Kidney (tissue), 14 donors: ENCODE data around the gene AKT3. TPM values are rescaled to one million over a fixed set of nuclear protein-coding genes. Genes with fewer than 3 reads are reported as not detected.
A peak's percentile ranks its signal among the peaks of the same experiment; 100 is the strongest.
"Not testable (repeated sequence)": the region's sequence is repeated elsewhere in the genome, so short reads cannot be mapped to it uniquely, and the experiment has no call there.

Source experiments
- DNase-seq, 5 donors: peaks; one replicate each; pipeline ENCODE4 v3.0.0-alpha.2; 2013 to 2020
- FAIRE-seq: peaks from 2 replicates; lab custom pipeline; 2012; peaks lifted over from hg19 to GRCh38; lab: Jason Lieb, UNC
- H3K27ac ChIP-seq, 2 donors: one replicate each; pipeline ENCODE4 v1.7.0; 2013; ENCODE audit warnings: low read depth in 2 of 2, low read length in 2 of 2, inconsistent platforms in 1 of 2
- H3K27me3 ChIP-seq: one replicate; pipeline ENCODE4 v1.7.1; 2013; ENCODE audit warnings: low read length, inconsistent platforms; ENCODE audit not compliant: control insufficient read depth, insufficient read depth
- H3K36me3 ChIP-seq, 3 donors: one replicate each; pipeline versions ENCODE4 v1.7.0 to v1.7.1; 2013; ENCODE audit warnings: low read length in 3 of 3, control low read depth in 1 of 3, inconsistent platforms in 1 of 3; ENCODE audit not compliant: insufficient read depth in 3 of 3, control insufficient read depth in 2 of 3
- H3K4me1 ChIP-seq, 3 donors: one replicate each; pipeline versions ENCODE4 v1.7.0 to v1.7.1; 2013; ENCODE audit warnings: low read length in 3 of 3, inconsistent platforms in 1 of 3, low read depth in 1 of 3; ENCODE audit not compliant: control insufficient read depth in 2 of 3, insufficient read depth in 2 of 3
- H3K4me3 ChIP-seq, 3 donors: one replicate each; pipeline versions ENCODE4 v1.7.0 to v1.8.1; 2013; ENCODE audit warnings: low read length in 3 of 3, control low read depth in 1 of 3, inconsistent platforms in 1 of 3
- H3K9ac ChIP-seq, 3 donors: one replicate each; pipeline versions ENCODE4 v1.7.0 to v1.7.1; 2013; ENCODE audit warnings: low read length in 3 of 3, control low read depth in 1 of 3, inconsistent platforms in 1 of 3
- H3K9me3 ChIP-seq, 3 donors: one replicate each; pipeline versions ENCODE4 v1.7.0 to v1.7.1; 2013; ENCODE audit warnings: low read length in 3 of 3, control low read depth in 1 of 3, inconsistent platforms in 1 of 3; ENCODE audit not compliant: control insufficient read depth in 2 of 3, insufficient read depth in 1 of 3
- intact Hi-C: fragments of 100-400 bp; cut with DNase I; formaldehyde crosslinking; loops from one replicate; pipeline ENCODE4 v1.11.1; 2022
- polyA plus RNA-seq: library from polyadenylated mRNA; stranded (reverse); fragments of 350-450 nt; fragmentation: Illumina TruSeq; extraction: RNeasy Lipid Tissue Mini Kit (QIAGEN cat#74804); gene quantifications from one replicate; pipeline ENCODE4 v1.2.3, GENCODE V29; 2014; ENCODE audit warnings: low read depth, low replicate concordance; ENCODE audit not compliant: insufficient read depth
- total RNA-seq: library from RNA; stranded (reverse); fragmentation: NEBNext Ultra II Directional; extraction: Animal tissue kit (Norgen Biotek cat#: 25700); gene quantifications from one replicate; pipeline ENCODE4 v1.2.1, GENCODE V29; 2021
- TF ChIP-seq, protein P1 (sequence below): IDR thresholded peaks from 3 replicates; pipeline ENCODE4 v1.5.1; 2012; ENCODE audit warnings: mild to moderate bottlenecking, moderate library complexity, borderline replicate concordance; ENCODE audit not compliant: insufficient read depth; ENCODE audit errors: extremely low read depth
- donor health status: control.
- donor health status: control.
- donor health status: control.
- donor health status: control.
- donor health status: control.
- donor health status: DM: yes; HTN: yes; CAD: no.
- donor health status: Normal renal cell carcinoma (clear cell type).

The AKT3 gene
- total and polyA plus RNA-seq, 2 donors from 2014 or later, result 9.5 to 81.6 TPM

DNA sequence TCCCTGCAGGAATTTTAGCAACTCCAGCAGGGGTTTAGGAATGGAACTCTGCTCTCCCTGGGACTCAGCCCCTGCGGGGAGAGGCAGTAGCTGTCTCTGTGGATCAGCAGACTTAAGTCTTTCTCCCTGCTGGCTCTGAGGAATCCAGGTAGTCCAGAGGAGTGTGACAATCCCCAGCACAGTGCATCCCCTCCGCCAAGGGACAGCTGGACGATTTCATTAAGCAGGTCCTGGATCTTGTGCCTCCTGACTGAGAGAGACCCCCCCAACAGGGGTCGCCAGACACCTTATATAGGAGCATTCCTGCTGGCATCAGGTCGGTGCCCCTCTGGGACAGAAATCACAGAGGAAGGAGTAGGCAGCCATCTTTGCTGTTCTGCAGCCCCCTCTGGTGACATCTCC lies 30.6 kb downstream of the AKT3 start:
- DNase-seq (peak in 1 of 5 donors; percentile 31), FAIRE-seq (no peak)
- intact Hi-C loops, result no loop called here
- Histone ChIP-seq H3K27me3 (no peaks in the 10 kb centered on the region), H3K27ac (no peak overlapping the region), H3K9me3 (peaks cover 0 to 26% (median 3%) of the 10 kb centered on the region in 3 donors), H3K4me1 (no peaks in the 10 kb centered on the region), H3K9ac (no peak overlapping the region), H3K4me3 (no peak overlapping the region), H3K36me3 (no peaks in the 10 kb centered on the region)
- TF ChIP-seq, protein P1, sequence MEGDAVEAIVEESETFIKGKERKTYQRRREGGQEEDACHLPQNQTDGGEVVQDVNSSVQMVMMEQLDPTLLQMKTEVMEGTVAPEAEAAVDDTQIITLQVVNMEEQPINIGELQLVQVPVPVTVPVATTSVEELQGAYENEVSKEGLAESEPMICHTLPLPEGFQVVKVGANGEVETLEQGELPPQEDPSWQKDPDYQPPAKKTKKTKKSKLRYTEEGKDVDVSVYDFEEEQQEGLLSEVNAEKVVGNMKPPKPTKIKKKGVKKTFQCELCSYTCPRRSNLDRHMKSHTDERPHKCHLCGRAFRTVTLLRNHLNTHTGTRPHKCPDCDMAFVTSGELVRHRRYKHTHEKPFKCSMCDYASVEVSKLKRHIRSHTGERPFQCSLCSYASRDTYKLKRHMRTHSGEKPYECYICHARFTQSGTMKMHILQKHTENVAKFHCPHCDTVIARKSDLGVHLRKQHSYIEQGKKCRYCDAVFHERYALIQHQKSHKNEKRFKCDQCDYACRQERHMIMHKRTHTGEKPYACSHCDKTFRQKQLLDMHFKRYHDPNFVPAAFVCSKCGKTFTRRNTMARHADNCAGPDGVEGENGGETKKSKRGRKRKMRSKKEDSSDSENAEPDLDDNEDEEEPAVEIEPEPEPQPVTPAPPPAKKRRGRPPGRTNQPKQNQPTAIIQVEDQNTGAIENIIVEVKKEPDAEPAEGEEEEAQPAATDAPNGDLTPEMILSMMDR, result no peak

DNA sequence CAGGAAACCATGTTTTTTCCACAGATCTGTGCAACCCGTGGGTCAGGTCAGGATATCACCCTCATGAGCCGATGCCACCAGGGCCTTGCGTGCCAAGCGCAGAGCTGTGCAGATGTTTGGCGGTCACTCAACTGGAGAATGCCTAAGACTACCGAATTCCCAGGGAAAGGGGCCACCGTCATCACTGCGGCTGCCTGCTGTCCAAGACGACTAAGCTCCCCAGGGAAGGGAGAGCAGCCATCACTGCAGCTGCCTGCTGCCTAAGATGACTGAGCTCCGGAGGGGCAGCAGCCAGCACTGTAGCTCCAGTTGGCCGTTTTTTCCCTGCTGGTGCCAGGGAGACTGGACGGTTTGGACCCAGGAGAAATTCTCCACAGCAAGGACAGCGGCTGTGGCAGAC lies 31.1 kb downstream of the AKT3 start:
- H3K27ac ChIP-seq, result no peak overlapping the region
- peak in 1 of 5 donors; percentile 55 for DNase-seq
- no peaks in the 10 kb centered on the region for H3K27me3 ChIP-seq
- no peaks in the 10 kb centered on the region for H3K36me3 ChIP-seq
- intact Hi-C loops, result no loop called here
- TF ChIP-seq, protein P1, result no peak
- no peaks in the 10 kb centered on the region for H3K4me1 ChIP-seq
- no peak overlapping the region for H3K4me3 ChIP-seq
- FAIRE-seq, result no peak
- no peak overlapping the region for H3K9ac ChIP-seq
- H3K9me3 ChIP-seq, result peaks cover 0 to 28% (median 4%) of the 10 kb centered on the region in 3 donors

DNA sequence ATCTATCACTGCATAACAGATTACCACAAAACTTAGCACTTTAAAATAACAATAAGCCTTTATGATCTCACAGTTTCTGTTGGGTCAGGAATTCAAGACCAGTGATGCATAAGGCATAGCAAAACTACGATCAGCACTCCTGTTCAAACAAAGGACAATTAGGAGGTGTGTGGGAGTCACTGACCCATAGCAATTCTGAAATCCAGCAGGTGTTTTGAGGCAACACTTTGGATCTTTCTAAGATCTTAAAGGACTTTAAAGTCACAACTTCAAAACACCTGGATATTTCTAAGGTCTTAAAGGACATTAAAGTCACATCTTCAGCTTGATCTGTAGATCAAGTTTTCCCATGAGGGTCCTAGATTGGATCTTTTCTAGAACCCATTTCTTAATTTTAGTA lies 35.3 kb downstream of the AKT3 start:
- Histone ChIP-seq H3K4me3 (no peak overlapping the region), H3K9ac (no peak overlapping the region), H3K4me1 (no peaks in the 10 kb centered on the region), H3K27ac (no peak overlapping the region), H3K36me3 (no peaks in the 10 kb centered on the region), H3K9me3 (peaks cover 0 to 7% (median 4%) of the 10 kb centered on the region in 3 donors), H3K27me3 (no peaks in the 10 kb centered on the region)
- DNase-seq (no peak), FAIRE-seq (no peak)
- TF ChIP-seq, protein P1, result no peak
- intact Hi-C loops, result no loop called here

DNA sequence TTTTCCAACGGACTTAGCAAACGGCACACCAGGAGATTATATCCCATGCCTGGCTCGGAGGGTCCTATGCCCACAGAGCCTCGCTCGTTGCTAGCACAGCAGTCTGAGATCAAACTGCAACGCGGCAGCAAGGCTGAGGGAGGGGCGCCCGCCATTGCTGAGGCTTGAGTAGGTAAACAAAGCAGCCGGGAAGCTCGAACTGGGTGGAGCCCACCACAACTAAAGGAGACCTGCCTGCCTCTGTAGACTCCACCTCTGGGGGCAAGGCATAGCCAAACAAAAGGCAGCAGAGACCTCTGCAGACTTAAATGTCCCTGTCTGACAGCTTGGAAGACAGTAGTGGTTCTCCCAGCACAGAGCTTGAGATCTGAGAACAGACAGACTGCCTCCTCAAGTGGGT lies 42.7 kb downstream of the AKT3 start:
- H3K4me3 ChIP-seq, H3K9me3 ChIP-seq, H3K9ac ChIP-seq, H3K27me3 ChIP-seq, H3K36me3 ChIP-seq, H3K27ac ChIP-seq, intact Hi-C loops, FAIRE-seq, H3K4me1 ChIP-seq: not testable (repeated sequence)
- peak in 1 of 5 donors; percentile 37 for DNase-seq
